Measurements from ENCODE around the gene ABCA7. TPM values are rescaled to one million over a fixed set of nuclear protein-coding genes. Genes with fewer than 3 reads are reported as not detected.

The ABCA7 gene
- total RNA-seq (100 to 1,000 TPM; 114 to 118 TPM), total RNA-seq (2.9 to 297 (median 129) reads per million in 172 experiments)
- polyA plus RNA-seq (2013, experiment 1 of 2) = 86.3 TPM
- 134 TPM for polyA plus RNA-seq (2013, experiment 2 of 2)

GRCh38 chr19:1039646-1040475 lies at the start of gene ABCA7:
Gene ABCA7 (plus strand): TSS chr19:1040107. CDS start chr19:1041362, 1,255 bp downstream.
- ChIA-PET POLR2A (interaction anchor here (0.6 to 9.0 kb wide), 19 partner anchors 10 to 235 kb away, joined by 3 to 203 read pairs (median 4); partner anchors contain the start of genes ARHGAP45, CIRBP, CNN2 and FAM174C), CTCF (interaction anchor here (0.8 to 3.6 kb wide), 7 partner anchors 18 to 227 kb away, joined by 3 to 20 read pairs (median 4); partner anchors contain the start of genes RNU6-2 and TMEM259)
- Mint-ChIP-seq H3K27me3 (no peaks in the 10 kb centered on the region), H3K36me3 (ENCODE audit: low read depth) (peaks cover 67% of the 10 kb centered on the region), H3K9me3 (no peaks in the 10 kb centered on the region), H3K27ac (peak within 1 kb of the TSS; percentile 92), H3K4me3 (peak within 1 kb of the TSS; percentile 100), H3K4me1 (ENCODE audit: low read depth) (peaks cover 51% of the 10 kb centered on the region)
- ATAC-seq (ENCODE audit: poor library complexity) (peak; percentile 90), DNase-seq (peak; percentile 99 to 100 (median 99))
- H3K4me3 ChIP-seq (ENCODE audit: low read length) = peak within 1 kb of the TSS; percentile 91
- TF ChIP-seq CTCF (IDR thresholded peaks at IDR 0.05) = no peak
- peaks cover 81% of the 10 kb centered on the region for H3K4me1 ChIP-seq (ENCODE audit: insufficient read depth, low read length)
- H3K9me3 ChIP-seq (ENCODE audit: control insufficient read depth in 1 of 2, insufficient read depth in 1 of 2, low read length in 2 of 2) = no peaks in the 10 kb centered on the region
- H3K27ac ChIP-seq (ENCODE audit: low read depth in 1 of 2, low read length in 2 of 2) = peak within 1 kb of the TSS; percentile 43 to 51
- peaks cover 58% of the 10 kb centered on the region for H3K36me3 ChIP-seq (ENCODE audit: insufficient read depth, low read length)
- intact Hi-C loops (cut with DNase I, micrococcal nuclease) = loop anchor here (1.0 to 2.0 kb wide), 4 partner anchors 9 to 29 kb away; partner anchors contain the start of genes RNU6-2 (in 2 of the 2) and TMEM259 (in 2 of the 2)
- H3K27me3 ChIP-seq (ENCODE audit: control insufficient read depth in 1 of 2, insufficient read depth in 2 of 2, low read length in 2 of 2) = no peaks in the 10 kb centered on the region

- H3K4me1 ChIP-seq (ENCODE audit: insufficient read depth, low read length) = peaks cover 8% of the 10 kb centered on the region
- peaks cover 53% of the 10 kb centered on the region for H3K36me3 ChIP-seq (ENCODE audit: insufficient read depth, low read length)
- CTCF ChIA-PET = no interaction called here
- no peak for ATAC-seq (ENCODE audit: poor library complexity)
- no peaks in the 10 kb centered on the region for H3K9me3 Mint-ChIP-seq
- no peaks in the 10 kb centered on the region for H3K9me3 ChIP-seq (ENCODE audit: control insufficient read depth in 1 of 2, insufficient read depth in 1 of 2, low read length in 2 of 2)
- no peak overlapping the region for H3K4me3 Mint-ChIP-seq
- no peak overlapping the region for H3K27ac Mint-ChIP-seq
- DNase-seq = peak in 1 of 14 experiments; percentile 46
- POLR2A ChIA-PET = no interaction called here
- peaks cover 5% of the 10 kb centered on the region for H3K4me1 Mint-ChIP-seq (ENCODE audit: low read depth)
- TF ChIP-seq CTCF (IDR thresholded peaks at IDR 0.05) = no peak
- no peaks in the 10 kb centered on the region for H3K27me3 Mint-ChIP-seq
- intact Hi-C loops (cut with DNase I, micrococcal nuclease) = no loop called here
- no peak overlapping the region for H3K4me3 ChIP-seq (ENCODE audit: low read length)
- no peaks in the 10 kb centered on the region for H3K27me3 ChIP-seq (ENCODE audit: control insufficient read depth in 1 of 2, insufficient read depth in 2 of 2, low read length in 2 of 2)
- peaks cover 24% of the 10 kb centered on the region for H3K36me3 Mint-ChIP-seq (ENCODE audit: low read depth)
- no peak overlapping the region for H3K27ac ChIP-seq (ENCODE audit: low read depth in 1 of 2, low read length in 2 of 2)
These were observed 49.8 kb upstream of the ABCA7 start for GRCh38 chr19:990119-990571.

- no peaks in the 10 kb centered on the region for H3K27me3 Mint-ChIP-seq
- Histone ChIP-seq H3K36me3 (ENCODE audit: insufficient read depth, low read length) (peaks cover 52% of the 10 kb centered on the region), H3K27me3 (ENCODE audit: control insufficient read depth in 1 of 2, insufficient read depth in 2 of 2, low read length in 2 of 2) (peaks cover 0 to under 1% of the 10 kb centered on the region in 2 experiments), H3K4me1 (ENCODE audit: insufficient read depth, low read length) (peaks cover 7% of the 10 kb centered on the region), H3K4me3 (ENCODE audit: low read length) (no peak overlapping the region), H3K9me3 (ENCODE audit: control insufficient read depth in 1 of 2, insufficient read depth in 1 of 2, low read length in 2 of 2) (no peaks in the 10 kb centered on the region), H3K27ac (ENCODE audit: low read depth in 1 of 2, low read length in 2 of 2) (no peak overlapping the region)
- peaks cover 1% of the 10 kb centered on the region for H3K4me1 Mint-ChIP-seq (ENCODE audit: low read depth)
- peaks cover 24% of the 10 kb centered on the region for H3K36me3 Mint-ChIP-seq (ENCODE audit: low read depth)
- intact Hi-C loops (cut with DNase I, micrococcal nuclease) = no loop called here
- H3K4me3 Mint-ChIP-seq = no peak overlapping the region
- ChIA-PET POLR2A (no interaction called here), CTCF (no interaction called here)
- no peak for TF ChIP-seq CTCF (IDR thresholded peaks at IDR 0.05)
- ATAC-seq (ENCODE audit: poor library complexity) = no peak
- DNase-seq = no peak
- H3K27ac Mint-ChIP-seq = no peak overlapping the region
- H3K9me3 Mint-ChIP-seq = no peaks in the 10 kb centered on the region
These were observed 49.2 kb upstream of the ABCA7 start for GRCh38 chr19:990746-991145.

All from CD4-positive, alpha-beta T cell (primary cell).